Fibroblast of lung (primary cell): ENCODE data around the gene HOXC10. TPM values are rescaled to one million over a fixed set of nuclear protein-coding genes. Genes with fewer than 3 reads are reported as not detected.

Experiments used
- DNase-seq, 2 donors: peaks; one replicate each; pipeline versions ENCODE4 v3.0.0 to v3.0.0-alpha.2; 2010; ENCODE audit warnings: low read depth in 2 of 2
- H2AFZ ChIP-seq: 2 replicates; pipeline ENCODE4 v1.5.1; 2012; ENCODE audit warnings: low read length, control low read depth, inconsistent platforms
- H3K27ac ChIP-seq: 2 replicates; pipeline ENCODE4 v1.5.1; 2011; ENCODE audit warnings: low read length, control low read depth; ENCODE audit not compliant: insufficient read depth
- H3K27me3 ChIP-seq: 2 replicates; pipeline ENCODE4 v1.5.1; 2011; ENCODE audit warnings: mild to moderate bottlenecking, low read length; ENCODE audit not compliant: control insufficient read depth, insufficient read depth
- H3K36me3 ChIP-seq: 2 replicates; pipeline ENCODE4 v1.5.1; 2011; ENCODE audit warnings: low read length; ENCODE audit not compliant: control insufficient read depth, insufficient read depth
- H3K4me1 ChIP-seq: 2 replicates; pipeline ENCODE4 v1.5.1; 2011; ENCODE audit warnings: low read length; ENCODE audit not compliant: control insufficient read depth, insufficient read depth; ENCODE audit errors: extremely low read depth
- H3K4me2 ChIP-seq: 2 replicates; pipeline ENCODE4 v1.5.1; 2011; ENCODE audit warnings: low read length, control low read depth; ENCODE audit not compliant: insufficient read depth; ENCODE audit errors: extremely low read depth
- H3K4me3 ChIP-seq, 4 experiments: fragments of 200-600 bp in 1 of 4; sonication (generic) in 1 of 4; replicated peaks in 1 of 4; 2 replicates each; pipeline ENCODE4 v1.5.1; 2011 to 2016; ENCODE audit warnings: low read length in 4 of 4, low read depth in 3 of 4, mild to moderate bottlenecking in 3 of 4, control low read depth in 2 of 4, inconsistent platforms in 1 of 4, mixed read lengths in 1 of 4; ENCODE audit not compliant: insufficient read depth in 1 of 4; ENCODE audit errors: control extremely low read depth in 1 of 4
- H3K79me2 ChIP-seq: 2 replicates; pipeline ENCODE4 v1.5.1; 2012; ENCODE audit warnings: mild to moderate bottlenecking, low read length, inconsistent platforms; ENCODE audit not compliant: control insufficient read depth, insufficient read depth
- H3K9ac ChIP-seq: 2 replicates; pipeline ENCODE4 v1.5.1; 2011; ENCODE audit warnings: mild to moderate bottlenecking, low read length, control low read depth; ENCODE audit not compliant: insufficient read depth
- H3K9me3 ChIP-seq: 2 replicates; pipeline ENCODE4 v1.5.1; 2012; ENCODE audit warnings: low read depth, low read length; ENCODE audit not compliant: control insufficient read depth, insufficient read depth
- H4K20me1 ChIP-seq: 2 replicates; pipeline ENCODE4 v1.5.1; 2011; ENCODE audit warnings: low read length; ENCODE audit not compliant: control insufficient read depth, insufficient read depth; ENCODE audit errors: extremely low read depth
- EZH2 ChIP-seq: IDR thresholded peaks from 2 replicates; pipeline ENCODE4 v1.5.1; 2012; ENCODE audit warnings: low read length, control low read depth, mild to moderate bottlenecking; ENCODE audit errors: missing control alignments
- polyA plus RNA-seq, 2 donors: library from polyadenylated mRNA; depleted of rRNA in 1 of 2; stranded (reverse) in 1 of 2; unstranded in 1 of 2; fragments of >200 nt; gene quantifications; 2 replicates each; pipeline ENCODE4 v1.2.1, GENCODE V29; 2011 to 2012; ENCODE audit warnings: missing spikeins in 1 of 2
- total RNA-seq: library from RNA; depleted of rRNA; stranded (reverse); fragments of >200 nt; gene quantifications from 2 replicates; pipeline ENCODE4 v1.2.1, GENCODE V29; 2014
- TF ChIP-seq, protein P1 (sequence below), 2 donors: IDR thresholded peaks in 1 of 2; conservative IDR thresholded peaks in 1 of 2; 1 replicate in 1 of 2; 2 replicates in 1 of 2; pipeline ENCODE4 v1.5.1; 2011 to 2012; ENCODE audit warnings: low read length in 2 of 2, control low read depth in 1 of 2, inconsistent platforms in 1 of 2, low read depth in 1 of 2, mild to moderate bottlenecking in 1 of 2

The HOXC10 gene
- total and polyA plus RNA-seq, 2 donors (not counting 1 experiment from before 2014, with no cell fraction given): 0.06 TPM; not detected in 1

DNA sequence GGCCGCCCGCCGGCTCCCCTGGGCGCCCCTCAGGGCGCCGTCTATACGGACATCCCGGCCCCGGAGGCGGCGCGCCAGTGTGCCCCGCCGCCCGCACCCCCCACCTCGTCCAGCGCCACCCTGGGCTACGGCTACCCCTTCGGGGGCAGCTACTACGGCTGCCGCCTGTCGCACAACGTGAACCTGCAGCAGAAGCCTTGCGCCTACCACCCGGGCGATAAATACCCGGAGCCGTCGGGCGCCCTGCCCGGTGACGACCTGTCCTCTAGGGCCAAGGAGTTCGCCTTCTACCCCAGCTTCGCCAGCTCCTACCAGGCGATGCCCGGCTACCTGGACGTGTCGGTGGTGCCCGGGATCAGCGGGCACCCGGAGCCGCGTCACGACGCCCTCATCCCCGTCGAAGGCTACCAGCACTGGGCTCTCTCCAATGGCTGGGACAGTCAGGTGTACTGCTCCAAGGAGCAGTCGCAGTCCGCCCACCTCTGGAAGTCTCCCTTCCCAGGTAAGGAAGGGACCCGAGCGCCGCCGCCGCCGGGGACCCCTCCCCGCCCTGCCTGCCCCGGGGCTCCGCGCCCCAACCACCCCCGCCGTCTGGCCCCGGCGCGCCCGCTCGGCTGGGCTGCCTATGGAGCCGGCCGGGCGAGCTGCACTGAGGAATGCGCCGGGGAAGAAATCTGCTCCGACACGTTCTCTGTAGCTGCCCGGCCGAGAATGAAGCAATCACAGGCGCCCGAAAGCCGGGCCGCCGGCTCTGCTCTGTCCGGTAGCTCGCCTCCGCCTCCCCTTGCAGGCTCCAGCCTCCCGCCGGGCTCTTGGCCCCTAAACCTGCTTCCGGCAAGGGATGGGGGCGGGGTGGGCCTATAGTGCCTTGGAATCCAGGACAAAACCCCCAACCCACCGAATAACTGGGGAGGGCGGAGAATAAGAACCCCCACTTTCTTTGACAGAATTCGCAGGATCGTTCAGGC lies 45.5 kb upstream of the HOXC10 start:
- Histone ChIP-seq H3K4me2 (no peak overlapping the region), H3K27ac (no peak overlapping the region), H3K4me1 (no peaks in the 10 kb centered on the region), H3K27me3 (peaks cover 85% of the 10 kb centered on the region), H2AFZ (no peak overlapping the region), H3K79me2 (no peaks in the 10 kb centered on the region), H3K9ac (no peak overlapping the region), H3K9me3 (no peaks in the 10 kb centered on the region), H4K20me1 (no peaks in the 10 kb centered on the region), H3K4me3 (no peak overlapping the region), H3K36me3 (no peaks in the 10 kb centered on the region)
- no peak for DNase-seq
- TF ChIP-seq, protein P1, sequence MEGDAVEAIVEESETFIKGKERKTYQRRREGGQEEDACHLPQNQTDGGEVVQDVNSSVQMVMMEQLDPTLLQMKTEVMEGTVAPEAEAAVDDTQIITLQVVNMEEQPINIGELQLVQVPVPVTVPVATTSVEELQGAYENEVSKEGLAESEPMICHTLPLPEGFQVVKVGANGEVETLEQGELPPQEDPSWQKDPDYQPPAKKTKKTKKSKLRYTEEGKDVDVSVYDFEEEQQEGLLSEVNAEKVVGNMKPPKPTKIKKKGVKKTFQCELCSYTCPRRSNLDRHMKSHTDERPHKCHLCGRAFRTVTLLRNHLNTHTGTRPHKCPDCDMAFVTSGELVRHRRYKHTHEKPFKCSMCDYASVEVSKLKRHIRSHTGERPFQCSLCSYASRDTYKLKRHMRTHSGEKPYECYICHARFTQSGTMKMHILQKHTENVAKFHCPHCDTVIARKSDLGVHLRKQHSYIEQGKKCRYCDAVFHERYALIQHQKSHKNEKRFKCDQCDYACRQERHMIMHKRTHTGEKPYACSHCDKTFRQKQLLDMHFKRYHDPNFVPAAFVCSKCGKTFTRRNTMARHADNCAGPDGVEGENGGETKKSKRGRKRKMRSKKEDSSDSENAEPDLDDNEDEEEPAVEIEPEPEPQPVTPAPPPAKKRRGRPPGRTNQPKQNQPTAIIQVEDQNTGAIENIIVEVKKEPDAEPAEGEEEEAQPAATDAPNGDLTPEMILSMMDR (conservative IDR thresholded peaks at IDR 0.05 in 1 of 2, IDR thresholded peaks at IDR 0.05 in 1 of 2; ENCODE audit: low read depth in 1 of 2, low read length in 2 of 2): no peak
- TF ChIP-seq EZH2: peak; percentile 89

DNA sequence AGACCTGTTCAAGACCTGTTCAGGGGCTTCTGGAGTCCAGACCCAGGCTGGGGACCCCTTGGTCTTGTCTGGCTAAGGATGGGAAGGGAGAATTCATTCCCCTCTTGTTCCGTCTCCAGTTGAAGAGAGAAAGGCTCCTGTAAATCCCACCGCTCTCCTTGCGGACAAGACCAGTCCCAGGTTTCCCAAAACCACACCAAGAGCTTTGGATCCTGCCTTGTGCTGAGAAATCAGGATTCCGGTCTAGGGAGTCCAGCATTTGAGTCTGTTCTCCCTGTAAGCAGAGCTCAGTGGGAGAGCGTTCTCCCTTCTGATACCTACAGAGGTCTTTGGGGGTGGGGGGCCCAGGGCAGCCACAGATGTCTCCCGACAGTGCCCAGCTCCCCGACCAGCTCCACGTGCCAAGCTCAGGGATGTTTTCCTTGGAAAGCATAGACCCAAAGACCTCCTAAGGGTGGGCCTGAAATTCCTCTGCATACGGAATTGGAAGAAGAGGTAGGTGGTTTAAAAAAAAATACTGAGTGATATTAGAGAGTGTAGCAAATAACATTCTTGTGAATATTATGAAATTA lies 44.4 kb upstream of the HOXC10 start:
- DNase-seq: no peak
- Histone ChIP-seq H3K36me3 (no peaks in the 10 kb centered on the region), H3K4me2 (no peak overlapping the region), H3K4me1 (no peaks in the 10 kb centered on the region), H3K79me2 (no peaks in the 10 kb centered on the region), H3K4me3 (no peak overlapping the region), H4K20me1 (no peaks in the 10 kb centered on the region), H3K9me3 (no peaks in the 10 kb centered on the region), H3K9ac (no peak overlapping the region), H2AFZ (no peak overlapping the region), H3K27ac (no peak overlapping the region), H3K27me3 (peaks cover 84% of the 10 kb centered on the region)
- no peak for TF ChIP-seq EZH2
- TF ChIP-seq, protein P1 (conservative IDR thresholded peaks at IDR 0.05 in 1 of 2, IDR thresholded peaks at IDR 0.05 in 1 of 2; ENCODE audit: low read depth in 1 of 2, low read length in 2 of 2): no peak

DNA sequence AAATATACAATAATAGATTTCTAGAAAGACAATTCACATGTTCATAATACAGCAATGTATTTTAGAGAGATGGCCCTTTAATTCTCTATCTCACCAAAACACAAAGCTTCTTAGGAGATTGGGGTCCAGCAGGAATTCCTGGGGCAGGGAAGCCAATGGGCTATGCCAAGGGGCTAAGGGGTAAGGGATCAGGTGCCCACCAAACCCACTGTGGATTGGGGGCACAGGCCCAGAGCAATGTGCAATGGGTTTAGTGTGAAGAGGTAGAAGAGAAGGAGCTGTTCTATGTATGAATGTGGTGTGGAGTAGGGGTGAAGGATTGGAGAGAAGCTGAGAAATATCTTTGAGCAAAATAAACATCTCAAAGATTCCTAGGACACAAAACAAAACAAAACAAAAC lies 43.8 kb upstream of the HOXC10 start:
- Histone ChIP-seq H3K27ac (no peak overlapping the region), H3K27me3 (peaks cover 84% of the 10 kb centered on the region), H3K36me3 (no peaks in the 10 kb centered on the region), H2AFZ (no peak overlapping the region), H3K79me2 (no peaks in the 10 kb centered on the region), H3K9me3 (no peaks in the 10 kb centered on the region), H3K4me2 (no peak overlapping the region), H3K4me1 (no peaks in the 10 kb centered on the region), H3K9ac (no peak overlapping the region), H3K4me3 (no peak overlapping the region), H4K20me1 (no peaks in the 10 kb centered on the region)
- TF ChIP-seq, protein P1 (conservative IDR thresholded peaks at IDR 0.05 in 1 of 2, IDR thresholded peaks at IDR 0.05 in 1 of 2; ENCODE audit: low read depth in 1 of 2, low read length in 2 of 2): no peak
- TF ChIP-seq EZH2: no peak
- DNase-seq: no peak
